ENCODE measurements around the gene CORO7. TPM values are rescaled to one million over a fixed set of nuclear protein-coding genes. Genes with fewer than 3 reads are reported as not detected.
A peak's percentile ranks its signal among the peaks of the same experiment; 100 is the strongest.

CORO7 gene
- total and polyA plus RNA-seq, 2 donors (not counting 1 experiment from before 2014, with no cell fraction given) = 117 to 230 TPM

DNA sequence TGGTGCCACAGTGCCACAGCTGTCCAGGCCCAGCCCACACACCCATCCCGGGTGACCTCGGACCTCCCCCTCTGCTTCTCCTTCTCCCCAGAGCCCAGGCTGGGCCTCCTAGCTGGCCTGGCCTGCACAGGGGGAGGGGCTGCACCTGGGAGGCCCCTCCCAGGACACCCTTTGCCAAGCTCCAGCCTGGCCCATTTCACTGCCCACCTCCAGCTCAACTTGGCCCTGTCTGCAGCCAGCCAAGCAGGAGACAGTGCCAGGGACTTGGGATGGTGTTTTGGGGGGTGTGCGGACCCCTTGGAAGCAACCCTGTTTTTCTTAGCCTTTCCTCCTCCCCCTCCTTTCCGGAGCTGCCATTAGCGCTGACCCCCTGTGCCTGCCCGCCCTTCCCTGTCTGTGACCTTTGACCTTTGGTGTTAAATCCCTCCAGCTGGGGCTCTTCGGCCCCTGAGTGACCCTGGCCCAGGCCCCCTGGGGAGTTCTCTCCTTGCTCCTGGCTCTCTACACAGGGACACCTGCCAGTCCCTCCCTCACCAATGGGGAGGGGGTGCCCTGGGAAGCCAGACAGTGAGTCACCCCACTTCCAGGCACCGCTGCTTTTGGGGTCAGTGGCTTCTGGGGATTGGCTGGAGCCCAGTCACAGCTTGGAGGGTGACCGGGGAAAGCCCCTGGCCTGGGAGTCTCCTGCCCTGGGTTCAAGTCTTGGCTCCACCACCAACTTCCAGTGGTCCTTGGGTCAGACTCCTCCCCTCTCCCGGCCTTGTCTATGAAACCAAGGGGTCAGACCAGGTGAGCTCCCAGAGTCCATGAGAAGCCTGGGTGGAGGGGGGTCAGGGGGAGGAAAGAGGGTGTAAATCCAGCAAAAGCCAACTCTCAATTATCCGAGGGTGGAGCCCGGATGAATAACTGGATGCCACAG is 98.6 kb downstream of the CORO7 start:
- CTCF ChIA-PET = interaction anchor here (1.0 to 15.7 kb wide), 3 partner anchors 8 to 22 kb away, joined by 3 to 165 read pairs (median 6); no protein-coding TSS in a partner anchor
- TF ChIP-seq EZH2 (IDR thresholded peaks at IDR 0.05; ENCODE audit: borderline replicate concordance, insufficient read depth, low read depth, low read length, poor library complexity, severe bottlenecking) = no peak
- TF ChIP-seq, protein P1, sequence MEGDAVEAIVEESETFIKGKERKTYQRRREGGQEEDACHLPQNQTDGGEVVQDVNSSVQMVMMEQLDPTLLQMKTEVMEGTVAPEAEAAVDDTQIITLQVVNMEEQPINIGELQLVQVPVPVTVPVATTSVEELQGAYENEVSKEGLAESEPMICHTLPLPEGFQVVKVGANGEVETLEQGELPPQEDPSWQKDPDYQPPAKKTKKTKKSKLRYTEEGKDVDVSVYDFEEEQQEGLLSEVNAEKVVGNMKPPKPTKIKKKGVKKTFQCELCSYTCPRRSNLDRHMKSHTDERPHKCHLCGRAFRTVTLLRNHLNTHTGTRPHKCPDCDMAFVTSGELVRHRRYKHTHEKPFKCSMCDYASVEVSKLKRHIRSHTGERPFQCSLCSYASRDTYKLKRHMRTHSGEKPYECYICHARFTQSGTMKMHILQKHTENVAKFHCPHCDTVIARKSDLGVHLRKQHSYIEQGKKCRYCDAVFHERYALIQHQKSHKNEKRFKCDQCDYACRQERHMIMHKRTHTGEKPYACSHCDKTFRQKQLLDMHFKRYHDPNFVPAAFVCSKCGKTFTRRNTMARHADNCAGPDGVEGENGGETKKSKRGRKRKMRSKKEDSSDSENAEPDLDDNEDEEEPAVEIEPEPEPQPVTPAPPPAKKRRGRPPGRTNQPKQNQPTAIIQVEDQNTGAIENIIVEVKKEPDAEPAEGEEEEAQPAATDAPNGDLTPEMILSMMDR (IDR thresholded peaks at IDR 0.05) = no peak
- WGBS (ENCODE audit: insufficient coverage) = 93% methylated on average over 11 of the region's 12 CpGs
- DNase-seq (no peak), ATAC-seq (ENCODE audit: low read depth) (no peak)
- POLR2A ChIA-PET = interaction anchor here (0.9 kb wide), 1 partner anchor 9 kb away, joined by 3 read pairs; no protein-coding TSS in a partner anchor
- Mint-ChIP-seq H3K27ac (peak overlapping the region; percentile 32), H3K4me3 (peak overlapping the region; percentile 32), H3K27me3 (peaks cover 11% of the 10 kb centered on the region), H3K4me1 (peaks cover 18% of the 10 kb centered on the region), H3K9me3 (ENCODE audit: insufficient read depth) (no peaks in the 10 kb centered on the region)
- H3K4me2 ChIP-seq (replicated peaks; ENCODE audit: low read depth, low read length, poor library complexity, severe bottlenecking) = no peak overlapping the region
- H3K4me3 ChIP-seq (ENCODE audit: control extremely low read depth in 1 of 5, extremely low read depth in 1 of 5, insufficient read depth in 1 of 5, low read depth in 2 of 5, low read length in 4 of 5) = no peak overlapping the region
- intact Hi-C loops (cut with micrococcal nuclease) = no loop called here
- H4K20me1 ChIP-seq (ENCODE audit: control insufficient read depth, insufficient read depth, low read length, poor library complexity, severe bottlenecking) = no peaks in the 10 kb centered on the region
- H3K9ac ChIP-seq (ENCODE audit: low read length) = no peak overlapping the region
- peaks cover 0 to 53% (median 22%) of the 10 kb centered on the region in 4 experiments for H3K27me3 ChIP-seq (replicated peaks in 1 of 4; ENCODE audit: control extremely low read depth in 1 of 4, control insufficient read depth in 3 of 4, insufficient read depth in 4 of 4, low read length in 3 of 4)
- H3K27ac ChIP-seq (ENCODE audit: low read length in 2 of 2) = no peak overlapping the region
- no peak overlapping the region for H2AFZ ChIP-seq (ENCODE audit: insufficient read depth, low read depth, low read length, poor library complexity, severe bottlenecking)
- no peaks in the 10 kb centered on the region for H3K36me3 ChIP-seq (replicated peaks in 1 of 2; ENCODE audit: control extremely low read depth in 1 of 2, control insufficient read depth in 1 of 2, extremely low read depth in 1 of 2, insufficient read depth in 2 of 2, low read length in 1 of 2)
- H3K4me1 ChIP-seq (ENCODE audit: control insufficient read depth in 2 of 2, insufficient read depth in 2 of 2, low read length in 2 of 2) = peaks cover 30 to 37% of the 10 kb centered on the region in 2 donors
- H3K9me3 ChIP-seq (ENCODE audit: control extremely low read depth in 1 of 3, control insufficient read depth in 2 of 3, insufficient read depth in 1 of 3, low read length in 2 of 3) = peaks cover 0 to 12% (median 0%) of the 10 kb centered on the region in 3 donors
- H3K79me2 ChIP-seq (ENCODE audit: control insufficient read depth, insufficient read depth, low read length) = no peaks in the 10 kb centered on the region
